ENCODE data around the gene FBXO31. TPM values are rescaled to one million over a fixed set of nuclear protein-coding genes. Genes with fewer than 3 reads are reported as not detected.
A peak's percentile ranks its signal among the peaks of the same experiment; 100 is the strongest.

FBXO31 gene
- total and polyA plus RNA-seq, 2 experiments from 2014 or later = 15.4 to 26.1 TPM

DNA sequence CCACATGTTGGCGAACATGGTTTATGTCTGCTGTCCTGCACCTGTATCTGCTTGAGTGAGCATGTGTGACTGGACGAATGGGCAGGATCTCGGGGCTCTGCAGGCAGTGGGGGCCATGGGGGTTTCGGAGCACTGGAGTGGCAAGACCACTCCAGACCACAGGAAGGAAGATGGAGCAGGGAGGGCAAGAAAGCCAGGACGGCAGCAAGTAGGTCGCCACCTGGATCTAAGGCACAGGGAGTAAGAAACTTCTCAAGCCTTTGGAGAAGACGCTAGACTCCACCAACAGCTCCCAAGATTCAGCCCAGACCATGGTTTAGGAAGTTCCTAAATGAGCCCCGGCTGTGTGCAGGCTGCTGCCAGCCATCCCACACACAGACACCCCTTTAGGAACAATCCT lies 33.5 kb downstream of the FBXO31 start:
- H3K4me3 ChIP-seq = no peak overlapping the region
- no peaks in the 10 kb centered on the region for H3K9me3 ChIP-seq (ENCODE audit: low read depth)
- H3K27ac ChIP-seq = no peak overlapping the region
- peaks cover 10% of the 10 kb centered on the region for H3K4me1 ChIP-seq (ENCODE audit: low read depth)
- TF ChIP-seq, protein P1, sequence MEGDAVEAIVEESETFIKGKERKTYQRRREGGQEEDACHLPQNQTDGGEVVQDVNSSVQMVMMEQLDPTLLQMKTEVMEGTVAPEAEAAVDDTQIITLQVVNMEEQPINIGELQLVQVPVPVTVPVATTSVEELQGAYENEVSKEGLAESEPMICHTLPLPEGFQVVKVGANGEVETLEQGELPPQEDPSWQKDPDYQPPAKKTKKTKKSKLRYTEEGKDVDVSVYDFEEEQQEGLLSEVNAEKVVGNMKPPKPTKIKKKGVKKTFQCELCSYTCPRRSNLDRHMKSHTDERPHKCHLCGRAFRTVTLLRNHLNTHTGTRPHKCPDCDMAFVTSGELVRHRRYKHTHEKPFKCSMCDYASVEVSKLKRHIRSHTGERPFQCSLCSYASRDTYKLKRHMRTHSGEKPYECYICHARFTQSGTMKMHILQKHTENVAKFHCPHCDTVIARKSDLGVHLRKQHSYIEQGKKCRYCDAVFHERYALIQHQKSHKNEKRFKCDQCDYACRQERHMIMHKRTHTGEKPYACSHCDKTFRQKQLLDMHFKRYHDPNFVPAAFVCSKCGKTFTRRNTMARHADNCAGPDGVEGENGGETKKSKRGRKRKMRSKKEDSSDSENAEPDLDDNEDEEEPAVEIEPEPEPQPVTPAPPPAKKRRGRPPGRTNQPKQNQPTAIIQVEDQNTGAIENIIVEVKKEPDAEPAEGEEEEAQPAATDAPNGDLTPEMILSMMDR (IDR thresholded peaks at IDR 0.05; ENCODE audit: low read depth, low read length) = no peak
- no peaks in the 10 kb centered on the region for H3K27me3 ChIP-seq
- no peaks in the 10 kb centered on the region for H3K36me3 ChIP-seq
- no peak for DNase-seq (ENCODE audit: low read depth in 1 of 2, low spot score in 1 of 2)

DNA sequence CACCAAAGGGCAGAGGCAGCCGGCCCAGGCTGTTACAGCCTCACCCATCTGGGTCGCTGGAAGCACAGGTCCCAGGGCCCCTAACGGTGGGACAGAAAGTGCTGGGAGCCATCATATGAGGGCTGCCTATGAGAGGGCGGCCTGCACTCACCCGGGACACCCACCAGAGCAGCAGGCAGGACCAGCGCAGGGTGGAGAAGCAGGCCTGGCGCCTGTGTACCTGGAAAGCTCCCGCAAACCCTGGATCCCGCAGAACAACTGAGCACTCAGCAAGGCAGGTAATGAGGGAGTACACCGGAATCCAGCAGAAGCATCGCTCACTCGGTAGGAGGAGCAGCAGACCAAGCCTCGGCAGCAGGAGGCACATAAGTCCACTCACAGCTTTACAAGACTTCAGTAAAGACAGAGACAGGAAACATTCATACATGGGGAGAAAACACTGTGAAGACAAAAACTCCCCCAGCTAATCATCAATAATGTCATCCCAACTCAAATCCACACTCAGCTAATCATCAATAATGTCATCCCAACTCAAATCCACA lies 34.9 kb downstream of the FBXO31 start:
- DNase-seq (ENCODE audit: low read depth in 1 of 2, low spot score in 1 of 2) = no peak
- H3K27ac ChIP-seq = no peak overlapping the region
- H3K27me3 ChIP-seq = no peaks in the 10 kb centered on the region
- H3K9me3 ChIP-seq (ENCODE audit: low read depth) = no peaks in the 10 kb centered on the region
- TF ChIP-seq, protein P1 (IDR thresholded peaks at IDR 0.05; ENCODE audit: low read depth, low read length) = no peak
- no peak overlapping the region for H3K4me3 ChIP-seq
- H3K36me3 ChIP-seq = no peaks in the 10 kb centered on the region
- H3K4me1 ChIP-seq (ENCODE audit: low read depth) = peaks cover 10% of the 10 kb centered on the region

DNA sequence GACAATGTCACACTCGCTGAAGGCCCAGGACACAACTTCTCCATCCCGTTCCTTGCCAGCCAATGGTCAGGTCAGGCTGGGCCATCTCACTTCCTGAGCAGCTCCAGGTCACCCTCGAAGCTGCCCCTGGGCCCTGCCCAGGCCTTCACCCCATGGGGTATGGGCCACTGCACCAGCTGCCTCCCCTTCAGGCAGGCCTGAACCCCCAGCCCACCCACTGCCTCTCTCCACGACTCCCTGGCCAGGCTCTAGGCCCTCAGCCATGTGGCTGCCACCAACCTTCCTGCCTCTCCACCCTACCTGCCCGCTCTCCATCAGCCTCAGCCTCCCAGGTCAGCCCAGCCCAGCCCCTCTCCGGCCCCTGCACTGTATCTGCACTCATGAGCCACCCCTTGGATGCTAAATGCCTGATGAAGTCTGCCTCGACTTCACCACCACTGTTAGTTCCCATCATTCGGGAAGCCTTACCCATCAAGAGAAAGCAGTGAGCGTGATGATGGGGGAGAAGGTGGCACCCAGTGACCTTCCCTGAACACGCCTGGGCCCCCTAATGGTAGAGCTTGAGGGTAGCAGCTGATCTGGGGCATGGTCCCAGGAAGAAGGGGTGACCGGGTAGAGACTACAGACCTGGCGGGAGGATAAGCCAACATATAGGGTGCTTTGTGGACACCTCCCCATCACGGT lies 35.5 kb downstream of the FBXO31 start:
- DNase-seq (ENCODE audit: low read depth in 1 of 2, low spot score in 1 of 2) = no peak
- Histone ChIP-seq H3K4me1 (ENCODE audit: low read depth) (peaks cover 10% of the 10 kb centered on the region), H3K27ac (no peak overlapping the region), H3K27me3 (no peaks in the 10 kb centered on the region), H3K36me3 (peaks cover under 1% of the 10 kb centered on the region), H3K9me3 (ENCODE audit: low read depth) (no peaks in the 10 kb centered on the region), H3K4me3 (no peak overlapping the region)
- TF ChIP-seq, protein P1 (IDR thresholded peaks at IDR 0.05; ENCODE audit: low read depth, low read length) = peak; percentile 4

DNA sequence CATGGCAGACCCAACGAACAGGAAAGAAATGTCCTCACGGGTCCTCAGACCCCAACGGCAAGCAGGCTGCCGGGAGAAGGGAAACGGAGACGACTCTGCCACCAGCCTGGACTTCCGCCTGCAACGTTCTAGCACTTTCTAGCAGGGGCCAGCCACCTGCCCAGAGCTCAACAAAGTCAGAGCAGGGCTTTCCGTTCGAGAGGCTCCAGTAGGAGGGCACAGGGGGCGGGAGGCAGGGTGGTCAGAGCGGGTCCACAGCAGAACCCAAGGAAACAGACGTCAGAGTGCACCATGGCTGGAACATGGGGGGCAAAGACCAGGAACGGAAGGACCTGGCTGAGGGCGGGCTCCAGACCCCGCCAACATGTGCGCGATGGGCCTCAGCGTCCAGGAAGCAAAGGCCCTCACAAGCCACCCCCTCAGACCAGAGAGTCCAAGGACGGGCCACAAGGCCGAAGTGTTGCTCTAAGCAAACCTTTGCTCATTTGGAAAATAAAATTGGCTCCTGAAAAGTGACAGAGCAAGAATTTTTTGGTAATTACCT lies 37.0 kb downstream of the FBXO31 start:
- Histone ChIP-seq H3K27me3 (no peaks in the 10 kb centered on the region), H3K9me3 (ENCODE audit: low read depth) (no peaks in the 10 kb centered on the region), H3K4me1 (ENCODE audit: low read depth) (peaks cover 4% of the 10 kb centered on the region), H3K36me3 (peaks cover 9% of the 10 kb centered on the region), H3K27ac (no peak overlapping the region), H3K4me3 (no peak overlapping the region)
- no peak for DNase-seq (ENCODE audit: low read depth in 1 of 2, low spot score in 1 of 2)
- TF ChIP-seq, protein P1 (IDR thresholded peaks at IDR 0.05; ENCODE audit: low read depth, low read length) = no peak

DNA sequence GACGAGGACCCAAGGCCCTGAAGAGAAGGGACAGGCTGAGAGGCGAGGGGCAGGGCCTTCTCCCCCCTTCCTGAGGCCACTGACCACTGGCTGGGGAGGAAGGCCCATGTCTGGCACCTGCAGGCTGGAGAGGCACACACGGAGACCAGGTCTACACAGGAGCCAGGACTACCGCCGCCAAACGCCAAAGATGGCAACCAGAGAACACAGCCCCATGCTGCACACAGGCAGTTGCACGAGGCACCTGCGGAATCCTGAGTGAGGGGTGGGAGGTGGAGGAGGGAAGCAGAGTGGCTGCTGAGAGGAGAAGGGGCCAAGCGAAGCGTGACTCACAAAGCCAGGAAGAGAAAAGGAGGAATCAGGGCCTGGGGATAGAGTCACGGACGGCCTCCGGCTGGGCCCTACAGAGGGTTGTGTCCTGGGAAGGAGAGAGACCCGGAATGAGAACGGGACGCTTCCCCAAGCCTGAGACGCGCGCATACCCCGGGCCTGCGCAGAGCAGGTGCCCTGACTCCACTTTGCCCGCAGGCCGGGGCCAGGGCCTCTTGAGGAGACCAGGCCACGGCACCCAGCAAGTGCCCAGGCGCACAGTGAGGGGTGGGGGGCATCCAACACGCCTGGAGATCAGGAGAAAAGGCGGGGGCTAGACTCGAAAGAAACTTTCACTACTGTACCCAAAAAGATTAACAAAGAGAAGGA lies 37.7 kb downstream of the FBXO31 start:
- Histone ChIP-seq H3K27me3 (no peaks in the 10 kb centered on the region), H3K4me3 (no peak overlapping the region), H3K9me3 (ENCODE audit: low read depth) (no peaks in the 10 kb centered on the region), H3K4me1 (ENCODE audit: low read depth) (no peaks in the 10 kb centered on the region), H3K36me3 (peaks cover 9% of the 10 kb centered on the region), H3K27ac (no peak overlapping the region)
- no peak for DNase-seq (ENCODE audit: low read depth in 1 of 2, low spot score in 1 of 2)
- TF ChIP-seq, protein P1 (IDR thresholded peaks at IDR 0.05; ENCODE audit: low read depth, low read length) = no peak
